ENCODE measurements around the gene COL6A5.

The COL6A5 gene

DNA sequence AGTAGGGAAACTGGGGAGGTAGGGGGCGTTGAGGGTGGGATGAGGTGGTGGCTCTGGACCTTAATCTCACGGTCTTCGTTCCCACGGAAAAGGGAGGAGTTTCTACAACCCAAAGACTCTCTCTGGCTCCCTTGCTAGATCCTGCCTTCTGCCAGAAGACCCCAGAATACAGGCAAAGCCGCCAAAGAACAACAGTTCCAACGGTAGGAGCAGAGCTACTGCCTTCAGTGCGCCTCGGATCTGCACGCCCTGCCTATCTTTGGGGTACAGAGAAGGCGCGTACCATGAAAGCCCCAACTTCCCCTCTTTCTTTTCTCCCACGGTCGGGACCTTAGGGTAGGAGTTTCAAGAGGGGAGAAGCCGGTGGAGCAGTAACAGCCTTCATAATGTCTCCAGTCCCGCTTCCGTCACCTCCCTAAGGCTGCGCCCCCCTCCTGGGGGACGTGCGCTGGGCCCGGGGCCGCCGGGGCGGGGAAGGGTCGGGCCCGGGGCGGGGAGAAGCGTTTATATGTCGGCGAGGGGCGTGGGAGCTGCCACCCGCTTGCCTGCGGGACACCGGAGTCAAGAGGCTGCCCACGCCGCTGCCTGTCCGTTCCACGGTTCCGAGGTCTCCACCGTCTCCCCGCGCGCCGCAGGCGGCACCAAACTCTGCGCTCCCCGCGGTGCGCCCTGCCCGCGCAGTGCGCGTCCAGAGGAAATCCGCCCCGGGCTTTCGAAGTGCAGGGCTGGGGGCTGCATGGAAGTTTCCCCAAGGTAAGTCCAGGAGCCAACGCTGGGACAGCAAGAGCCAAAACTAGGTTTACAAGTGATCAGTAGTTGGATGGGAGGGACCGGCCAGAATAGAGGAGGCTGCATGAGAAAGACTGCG, 171.4 kb downstream of the COL6A5 start, which contains the start of gene COL6A6:
Gene COL6A6, plus strand, starts transcription at position 533 of the 868 bp plus-strand sequence. CDS start 43,188 bp downstream, outside the sequence.
- no peak for DNase-seq (ENCODE audit: low read depth in 2 of 2, low spot score in 1 of 2)

DNA sequence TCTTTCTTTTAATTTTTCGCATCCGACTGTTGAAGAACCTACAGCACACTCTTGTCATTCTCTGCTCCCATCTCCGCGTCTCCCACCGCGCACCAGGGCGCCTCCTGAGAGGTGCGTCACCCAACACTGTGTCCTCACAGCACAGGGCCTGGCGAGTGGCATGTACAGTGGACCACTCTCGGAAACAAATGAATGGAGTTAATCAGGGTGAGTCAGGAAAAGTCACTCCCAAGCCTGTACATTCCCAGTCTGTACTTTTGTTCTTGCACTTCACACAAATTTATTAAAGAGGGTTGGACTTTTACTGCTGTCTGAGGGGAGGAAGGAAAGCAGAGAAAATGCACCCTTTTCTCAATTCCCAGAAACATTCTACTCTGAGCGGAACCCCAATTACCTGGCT, 172.1 kb downstream of the COL6A5 start:
- DNase-seq (ENCODE audit: low read depth in 2 of 2, low spot score in 1 of 2): no peak

DNA sequence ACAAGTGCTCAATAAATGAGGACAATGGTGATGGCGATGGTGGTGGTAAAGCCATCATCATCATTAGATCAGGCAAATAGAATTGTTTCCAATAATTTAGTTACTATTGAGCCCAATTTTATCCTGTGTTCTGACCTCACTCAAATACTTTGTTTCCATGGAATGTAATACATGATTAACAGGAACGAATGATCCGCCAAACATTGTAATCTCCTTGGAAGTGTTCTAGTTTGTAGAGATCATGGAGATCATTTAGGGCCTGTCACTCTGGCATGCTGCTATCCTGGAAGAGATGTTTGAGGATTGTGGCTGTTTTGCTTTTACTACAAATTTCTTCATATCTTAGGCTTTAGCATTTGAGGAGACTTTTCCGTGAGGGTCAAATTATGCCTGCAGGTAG, 174.3 kb downstream of the COL6A5 start:
- no peak for DNase-seq (ENCODE audit: low read depth in 2 of 2, low spot score in 1 of 2)

DNA sequence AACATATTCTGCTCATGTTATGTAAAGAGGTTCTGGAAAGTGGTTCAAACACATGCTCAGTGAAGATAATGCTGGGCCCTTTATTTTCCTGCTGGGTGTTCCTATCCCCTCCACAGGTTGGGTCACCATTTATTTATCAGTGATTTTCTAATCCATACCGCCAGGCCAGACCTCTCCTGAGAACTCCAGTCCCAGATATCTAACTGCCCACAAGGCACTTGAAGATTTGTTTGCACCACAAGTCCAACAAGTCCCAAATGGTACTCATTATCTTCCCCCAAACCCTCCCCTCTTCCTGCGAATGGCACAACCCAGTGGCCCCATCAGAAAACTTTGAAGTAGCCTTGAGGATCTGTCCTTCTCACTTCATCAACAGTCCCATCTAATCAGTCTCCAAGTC, 176.9 kb downstream of the COL6A5 start:
- DNase-seq (ENCODE audit: low read depth in 2 of 2, low spot score in 1 of 2): no peak

DNA sequence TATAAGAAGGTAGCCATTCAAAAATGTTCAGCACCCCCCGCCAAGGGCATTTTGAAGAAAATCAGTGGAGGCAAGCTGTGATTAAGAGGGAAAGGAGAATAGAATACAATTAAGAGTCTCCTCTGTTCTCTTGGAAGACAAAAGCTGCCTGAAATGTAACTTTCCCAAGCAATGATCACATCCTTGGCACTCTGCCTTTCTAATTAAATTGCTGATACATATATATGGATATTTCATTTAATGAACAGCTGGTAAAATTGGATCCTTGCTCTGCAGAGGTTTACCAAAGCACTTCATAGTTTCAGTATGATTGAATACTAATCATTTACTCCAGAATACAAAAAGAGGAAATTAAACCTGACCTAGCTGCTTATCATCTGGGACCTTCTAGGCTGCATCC, 182.0 kb downstream of the COL6A5 start:
- DNase-seq (ENCODE audit: low read depth in 2 of 2, low spot score in 1 of 2): no peak

DNA sequence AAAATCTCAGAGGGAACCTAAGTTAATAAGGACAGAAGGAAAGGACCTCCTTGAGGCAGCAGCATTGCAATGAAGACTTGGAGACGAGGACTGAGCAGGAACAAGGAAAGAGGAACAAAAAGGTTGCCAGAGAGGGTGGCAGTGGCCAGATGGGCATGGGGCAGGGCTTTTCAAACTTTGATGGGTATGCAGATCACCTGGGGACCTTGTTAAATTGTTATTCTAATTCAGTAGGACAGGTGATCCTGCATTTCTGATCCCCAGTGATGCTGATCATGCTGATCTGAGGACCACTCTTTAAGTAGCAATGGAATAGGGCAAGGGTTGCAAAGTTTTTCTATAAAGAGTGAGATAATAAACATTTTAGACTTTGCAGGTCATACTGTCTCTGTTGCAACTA, 182.6 kb downstream of the COL6A5 start:
- DNase-seq (ENCODE audit: low read depth in 2 of 2, low spot score in 1 of 2): no peak

DNA sequence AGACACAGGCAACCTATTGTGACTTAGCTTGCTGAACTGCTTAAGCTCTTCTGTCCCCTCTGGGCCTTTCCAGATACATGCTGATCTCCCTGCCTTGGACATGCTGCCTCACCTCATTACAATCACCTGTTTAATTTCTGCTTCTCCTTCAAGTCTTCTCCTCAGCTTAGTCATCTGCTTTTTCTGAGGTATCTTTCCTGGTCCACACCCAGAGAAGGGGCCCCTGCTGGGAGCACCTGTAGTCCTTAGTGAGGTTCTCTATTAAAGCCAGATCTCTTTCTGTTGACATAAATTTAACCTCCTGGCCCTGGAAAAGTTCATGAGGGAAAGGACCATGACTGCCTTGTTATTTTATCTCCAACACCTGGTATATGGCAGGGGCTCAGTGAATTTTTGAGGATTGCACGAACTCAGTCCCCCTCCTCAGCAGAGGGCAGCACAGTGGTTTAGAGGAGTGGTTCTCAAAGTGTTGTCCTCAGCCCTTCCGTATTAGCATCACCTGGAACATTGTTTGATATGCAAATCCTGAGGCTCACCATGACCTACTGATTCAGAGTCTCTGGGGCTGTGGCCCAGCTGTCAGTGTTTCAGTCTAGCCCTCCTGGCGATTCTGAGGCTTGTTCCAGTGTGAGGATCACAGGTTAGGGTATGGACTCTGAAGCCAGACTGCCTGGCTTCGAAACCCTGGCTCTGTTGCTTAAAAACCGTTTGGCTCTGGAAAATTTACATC, 184.2 kb downstream of the COL6A5 start:
- no peak for DNase-seq (ENCODE audit: low read depth in 2 of 2, low spot score in 1 of 2)

DNA sequence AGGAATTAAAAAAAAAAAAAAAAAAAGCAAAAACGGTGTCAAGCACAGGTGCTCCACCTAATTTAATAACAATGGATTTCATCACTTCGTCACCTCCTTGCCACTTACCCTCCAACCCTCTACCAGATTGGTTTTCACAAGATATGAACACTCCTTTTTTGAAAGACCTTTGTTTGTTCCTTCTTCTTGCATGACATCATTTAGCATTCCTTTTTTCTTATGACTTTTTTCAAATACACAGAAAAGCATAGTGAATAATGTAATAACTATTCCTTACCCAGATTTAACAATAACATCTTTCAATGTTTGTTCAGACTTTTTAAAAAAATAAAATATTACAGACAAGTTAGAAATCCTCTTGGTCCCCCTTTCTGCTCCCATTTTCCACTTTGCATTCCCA, 187.8 kb downstream of the COL6A5 start:
- no peak for DNase-seq (ENCODE audit: low read depth in 2 of 2, low spot score in 1 of 2)

All from stimulated activated CD8-positive, alpha-beta memory T cell treated with anti-CD3 and anti-CD28 coated beads, Interleukin-4, amount 100 ng/mL, for 4 hours (primary cell).